OCI-LY7 (cell line): ENCODE data around the gene PHF1.

Source experiments
- CTCF ChIP-seq: fragments of 200-600 bp; sonication (generic); conservative IDR thresholded peaks from 2 replicates; pipeline ENCODE4 v1.5.1; 2014; ENCODE audit warnings: mild to moderate bottlenecking, antibody characterized with exemption, low read length, moderate library complexity, mixed read lengths
- EZH2phosphoT487 ChIP-seq: fragments of 200-600 bp; sonication (generic); IDR thresholded peaks from 2 replicates; pipeline ENCODE4 v1.6.1; 2018; ENCODE audit warnings: low read depth, borderline replicate concordance, mild to moderate bottlenecking, mixed run types, antibody characterized with exemption, low read length, moderate library complexity, mixed read lengths

GRCh38 chr6:33426590-33427511 is 16.0 kb downstream of the PHF1 start:
- TF ChIP-seq CTCF = no peak
- no peak for TF ChIP-seq EZH2phosphoT487
